A549 (cell line): Measurements from ENCODE around the gene SLC25A47.

Source experiments
- BHLHE40 ChIP-seq: IDR thresholded peaks from 2 replicates; pipeline ENCODE4 v1.6.1; 2012; ENCODE audit warnings: low read depth, low read length, inconsistent platforms
- CTCF ChIP-seq: fragments of >200 bp; sonication (Bioruptor Twin); formaldehyde crosslinking; IDR thresholded peaks from 3 replicates; pipeline ENCODE4 v1.5.1; 2016
- EHMT2 ChIP-seq: fragments of 200-600 bp; sonication (generic); IDR thresholded peaks from 2 replicates; pipeline ENCODE4 v1.6.1; 2016; ENCODE audit warnings: antibody characterized with exemption, low read depth, mild to moderate bottlenecking, moderate library complexity
- EP300 ChIP-seq, 2 experiments: fragments of >200 bp; sonication (Bioruptor Twin); formaldehyde crosslinking; IDR thresholded peaks; 2 replicates in 1 of 2; 3 replicates in 1 of 2; pipeline ENCODE4 v1.6.1; 2016 to 2017
- GATA3 ChIP-seq: IDR thresholded peaks from 2 replicates; pipeline ENCODE4 v1.6.1; 2012; ENCODE audit warnings: borderline replicate concordance
- HDAC2 ChIP-seq: fragments of 200-600 bp; sonication (generic); IDR thresholded peaks from 2 replicates; pipeline ENCODE4 v1.6.1; 2016
- JUN ChIP-seq, 2 experiments: fragments of >200 bp; sonication (Bioruptor Twin); formaldehyde crosslinking; IDR thresholded peaks; 2 replicates in 1 of 2; 3 replicates in 1 of 2; pipeline ENCODE4 v1.6.1; 2016 to 2017
- POLR2A ChIP-seq: IDR thresholded peaks from 2 replicates; pipeline ENCODE4 v1.6.1; 2012; ENCODE audit warnings: mild to moderate bottlenecking, low read length
- RAD21 ChIP-seq, 2 experiments: fragments of >200 bp in 1 of 2; sonication (Bioruptor Twin) in 1 of 2; formaldehyde crosslinking in 1 of 2; IDR thresholded peaks in 1 of 2; conservative IDR thresholded peaks in 1 of 2; 2 replicates in 1 of 2; 3 replicates in 1 of 2; pipeline ENCODE4 v1.6.1; 2012 to 2018; ENCODE audit warnings: inconsistent platforms in 1 of 2
- RFX5 ChIP-seq: fragments of 450-650 bp; IDR thresholded peaks from 2 replicates; pipeline ENCODE4 v1.7.1; 2014; ENCODE audit warnings: antibody characterized with exemption, mild to moderate bottlenecking, moderate library complexity
- RNF2 ChIP-seq: fragments of 200-600 bp; sonication (generic); IDR thresholded peaks from 2 replicates; pipeline ENCODE4 v1.6.1; 2016; ENCODE audit warnings: low read depth, mild to moderate bottlenecking, antibody characterized with exemption, moderate library complexity, borderline replicate concordance
- SREBF2 ChIP-seq: fragments of 450-650 bp; IDR thresholded peaks from 2 replicates; pipeline ENCODE4 v1.6.1; 2014; ENCODE audit warnings: mild to moderate bottlenecking, moderate library complexity
- ZNF302 ChIP-seq: fragments of 250-450 bp; sonication (Bioruptor Pico); IDR thresholded peaks from 2 replicates; pipeline ENCODE4 v1.9.0; 2021; ENCODE audit warnings: inconsistent platforms, mild to moderate bottlenecking, moderate library complexity

DNA sequence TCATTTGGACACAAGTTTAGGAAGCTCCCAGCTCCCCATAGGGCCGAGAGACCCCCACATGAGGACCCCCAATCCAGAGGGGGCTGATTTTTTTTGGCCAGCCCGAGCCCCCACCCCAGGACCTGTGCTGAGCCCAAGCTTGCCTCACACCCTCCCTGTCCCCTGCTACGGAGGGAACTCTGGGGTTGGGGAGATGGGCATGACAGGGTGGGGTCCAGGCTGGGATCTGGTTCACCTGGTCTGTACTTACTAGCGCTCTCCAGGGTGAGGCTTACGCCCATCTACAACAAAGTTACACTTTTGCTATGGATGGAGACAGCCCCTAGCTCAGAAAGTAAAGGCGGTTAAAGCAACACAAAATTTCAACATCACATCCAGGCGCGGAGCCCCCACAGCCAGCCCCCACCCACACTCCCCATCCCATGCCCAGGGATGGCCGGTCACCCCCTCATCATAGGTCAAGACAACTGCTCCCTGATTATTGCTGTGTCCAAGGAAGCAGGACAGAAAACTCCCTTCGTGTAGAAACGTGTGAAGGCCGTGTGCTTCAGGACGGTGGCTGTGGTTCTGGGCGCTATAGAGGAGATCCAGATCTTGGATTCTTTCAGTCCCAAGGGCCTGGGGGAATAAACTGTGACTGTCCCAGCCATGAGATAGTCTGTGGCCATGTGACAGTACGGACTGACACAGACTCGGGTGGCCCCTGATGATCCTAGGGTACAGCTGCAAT, 27.6 kb upstream of the SLC25A47 start:
- TF ChIP-seq POLR2A, result no peak
- TF ChIP-seq RNF2, result no peak
- no peak for TF ChIP-seq RAD21 (conservative IDR thresholded peaks at IDR 0.05 in 1 of 2, IDR thresholded peaks at IDR 0.05 in 1 of 2)
- no peak for TF ChIP-seq ZNF302 (CRISPR knock-in tag)
- no peak for TF ChIP-seq CTCF
- no peak for TF ChIP-seq GATA3
- no peak for TF ChIP-seq EP300 (IDR thresholded peaks at IDR 0.05)
- no peak for TF ChIP-seq HDAC2
- TF ChIP-seq SREBF2, result no peak
- TF ChIP-seq EHMT2, result no peak
- TF ChIP-seq JUN (IDR thresholded peaks at IDR 0.05), result no peak
- TF ChIP-seq BHLHE40, result no peak
- TF ChIP-seq RFX5, result no peak
